CMK (cell line): ENCODE measurements around the gene AKR1C3.
"Not testable (repeated sequence)": the region's sequence is repeated elsewhere in the genome, so short reads cannot be mapped to it uniquely, and the experiment has no call there.

Source experiments
- DNase-seq: peaks from one replicate; pipeline ENCODE4 v3.0.0-alpha.2; 2010; ENCODE audit warnings: low read depth

Gene AKR1C3

GRCh38 chr10:5094265-5095205 is at the start of gene AKR1C3:
Gene AKR1C3, plus strand, starts transcription at chr10:5094414. Its CDS starts 31 bp downstream, at chr10:5094445.
- no peak for DNase-seq

- no peak for DNase-seq
These were observed 49.1 kb upstream of the AKR1C3 start for GRCh38 chr10:5045095-5045494.

- DNase-seq = no peak
These were observed 47.8 kb upstream of the AKR1C3 start for GRCh38 chr10:5046410-5046809.

GRCh38 chr10:5047055-5047454 is 47.2 kb upstream of the AKR1C3 start:
- DNase-seq = not testable (repeated sequence)

GRCh38 chr10:5047912-5048628 is 46.1 kb upstream of the AKR1C3 start:
- DNase-seq = no peak

GRCh38 chr10:5052951-5053500 is 41.2 kb upstream of the AKR1C3 start:
- not testable (repeated sequence) for DNase-seq

GRCh38 chr10:5054831-5055230 is 39.4 kb upstream of the AKR1C3 start:
- DNase-seq = not testable (repeated sequence)

GRCh38 chr10:5059267-5059666 is 34.9 kb upstream of the AKR1C3 start:
- DNase-seq = not testable (repeated sequence)

- not testable (repeated sequence) for DNase-seq
These were observed 33.4 kb upstream of the AKR1C3 start for GRCh38 chr10:5060791-5061190.

- DNase-seq = no peak
These were observed 29.6 kb upstream of the AKR1C3 start for GRCh38 chr10:5064656-5065055.

- no peak for DNase-seq
These were observed 25.8 kb upstream of the AKR1C3 start for GRCh38 chr10:5068274-5068984.

- no peak for DNase-seq
These were observed 23.4 kb upstream of the AKR1C3 start for GRCh38 chr10:5070648-5071410.

GRCh38 chr10:5071411-5072198 is 22.6 kb upstream of the AKR1C3 start:
- DNase-seq = no peak

GRCh38 chr10:5073659-5074058 is 20.6 kb upstream of the AKR1C3 start:
- DNase-seq = no peak

GRCh38 chr10:5076615-5077014 is 17.6 kb upstream of the AKR1C3 start:
- DNase-seq = no peak

- no peak for DNase-seq
These were observed 15.6 kb upstream of the AKR1C3 start for GRCh38 chr10:5078547-5079180.

- DNase-seq = no peak
These were observed 14.8 kb upstream of the AKR1C3 start for GRCh38 chr10:5079306-5079830.

GRCh38 chr10:5079836-5080235 is 14.4 kb upstream of the AKR1C3 start:
- DNase-seq = no peak

- DNase-seq = no peak
These were observed 13.1 kb upstream of the AKR1C3 start for GRCh38 chr10:5081091-5081490.
